OCI-LY3 (cell line): ENCODE measurements around the gene AQP11.

ENCODE experiments used
- CTCF ChIP-seq: fragments of 200-600, 300-600 bp; sonication (generic); IDR thresholded peaks from 2 replicates; pipeline ENCODE4 v1.5.1; 2014; ENCODE audit warnings: antibody characterized with exemption, low read length, low read depth
- EZH2phosphoT487 ChIP-seq: fragments of 200-600 bp; shearing (Covaris generic); IDR thresholded peaks from 2 replicates; pipeline ENCODE4 v1.6.1; 2018; ENCODE audit warnings: antibody characterized with exemption, mixed run types, low read depth

- TF ChIP-seq CTCF: no peak
- TF ChIP-seq EZH2phosphoT487: no peak
These were observed 31.4 kb upstream of the AQP11 start for GRCh38 chr11:77558380-77558779.
